HG02938 (cell line): ENCODE data around the gene EIF3B.
"Not testable (repeated sequence)": the region's sequence is repeated elsewhere in the genome, so short reads cannot be mapped to it uniquely, and the experiment has no call there.

Experiments
- ATAC-seq: cut with Tn5 transposase; IDR thresholded peaks from one replicate; pipeline ENCODE4 v1.9.1; 2021; ENCODE audit warnings: mild to moderate bottlenecking, moderate library complexity; ENCODE audit not compliant: unreplicated experiment

EIF3B gene

GRCh38 chr7:2376351-2377154 lies 21.9 kb downstream of the EIF3B start:
- no peak for ATAC-seq

GRCh38 chr7:2377492-2377891 lies 22.9 kb downstream of the EIF3B start:
- ATAC-seq = not testable (repeated sequence)

- ATAC-seq = not testable (repeated sequence)
Observed at GRCh38 chr7:2378125-2378524, 23.5 kb downstream of the EIF3B start.

- no peak for ATAC-seq
Observed at GRCh38 chr7:2379161-2379560, 24.5 kb downstream of the EIF3B start.

- ATAC-seq = no peak
Observed at GRCh38 chr7:2379821-2380450, 25.3 kb downstream of the EIF3B start.

- ATAC-seq = no peak
Observed at GRCh38 chr7:2380461-2380860, 25.8 kb downstream of the EIF3B start.

GRCh38 chr7:2381227-2381626 lies 26.6 kb downstream of the EIF3B start:
- no peak for ATAC-seq

GRCh38 chr7:2381881-2382509 lies 27.4 kb downstream of the EIF3B start:
- no peak for ATAC-seq

- ATAC-seq = no peak
Observed at GRCh38 chr7:2383543-2384274, 29.1 kb downstream of the EIF3B start.

GRCh38 chr7:2384354-2385243 lies 30.0 kb downstream of the EIF3B start:
- ATAC-seq = no peak

- ATAC-seq = not testable (repeated sequence)
Observed at GRCh38 chr7:2386122-2386521, 31.5 kb downstream of the EIF3B start.

GRCh38 chr7:2386964-2387669 lies 32.5 kb downstream of the EIF3B start:
- ATAC-seq = no peak

GRCh38 chr7:2387897-2388636 lies 33.4 kb downstream of the EIF3B start:
- no peak for ATAC-seq

GRCh38 chr7:2388637-2388954 lies 34.0 kb downstream of the EIF3B start:
- no peak for ATAC-seq

GRCh38 chr7:2390020-2390816 lies 35.6 kb downstream of the EIF3B start:
- not testable (repeated sequence) for ATAC-seq

- no peak for ATAC-seq
Observed at GRCh38 chr7:2393706-2394105, 39.1 kb downstream of the EIF3B start.

- ATAC-seq = no peak
Observed at GRCh38 chr7:2394566-2395082, 40.0 kb downstream of the EIF3B start.

- ATAC-seq = no peak
Observed at GRCh38 chr7:2398506-2398905, 43.9 kb downstream of the EIF3B start.
